HFFc6 (cell line): ENCODE results near the gene VWA1. TPM values are rescaled to one million over a fixed set of nuclear protein-coding genes. Genes with fewer than 3 reads are reported as not detected.
"Not testable (repeated sequence)": the region's sequence is repeated elsewhere in the genome, so short reads cannot be mapped to it uniquely, and the experiment has no call there.

Experiments used
- DNase-seq: peaks from one replicate; pipeline ENCODE4 v3.0.0-alpha.2; 2018
- H3K27ac Mint-ChIP-seq: 2 replicates; pipeline ENCODE4 v1.8.0; 2020; ENCODE audit warnings: mild to moderate bottlenecking, mixed read lengths
- H3K27me3 Mint-ChIP-seq: 2 replicates; pipeline ENCODE4 v1.8.0; 2021; ENCODE audit warnings: mild to moderate bottlenecking, moderate library complexity, mixed read lengths; ENCODE audit not compliant: insufficient read depth
- H3K36me3 Mint-ChIP-seq: 2 replicates; pipeline ENCODE4 v1.8.0; 2021; ENCODE audit warnings: low read depth, mixed read lengths
- H3K4me1 Mint-ChIP-seq: 2 replicates; pipeline ENCODE4 v1.8.0; 2020; ENCODE audit warnings: low read depth, mixed read lengths
- H3K4me3 Mint-ChIP-seq: 2 replicates; pipeline ENCODE4 v1.8.0; 2020; ENCODE audit warnings: mild to moderate bottlenecking, moderate library complexity, mixed read lengths
- H3K9me3 Mint-ChIP-seq: 2 replicates; pipeline ENCODE4 v1.8.0; 2020; ENCODE audit warnings: mild to moderate bottlenecking, mixed read lengths
- total RNA-seq, 6 experiments: library from RNA; stranded (reverse); fragmentation: NEBNext Ultra II Directional; extraction: Animal tissue kit (Norgen Biotek cat#: 25700); gene quantifications; 2 replicates in 1 of 6; 3 replicates in 5 of 6; pipeline ENCODE4 v1.2.3, GENCODE V29; 2021
- TF ChIP-seq, protein P1 (sequence below): fragments of 200-600 bp; sonication (generic); IDR thresholded peaks from 2 replicates; pipeline ENCODE4 v1.5.0; 2021; ENCODE audit warnings: antibody characterized with exemption, mild to moderate bottlenecking

The VWA1 gene
- total RNA-seq, 6 experiments from 2014 or later = 0.12 to 0.33 (median 0.24) TPM; not detected in 1

DNA sequence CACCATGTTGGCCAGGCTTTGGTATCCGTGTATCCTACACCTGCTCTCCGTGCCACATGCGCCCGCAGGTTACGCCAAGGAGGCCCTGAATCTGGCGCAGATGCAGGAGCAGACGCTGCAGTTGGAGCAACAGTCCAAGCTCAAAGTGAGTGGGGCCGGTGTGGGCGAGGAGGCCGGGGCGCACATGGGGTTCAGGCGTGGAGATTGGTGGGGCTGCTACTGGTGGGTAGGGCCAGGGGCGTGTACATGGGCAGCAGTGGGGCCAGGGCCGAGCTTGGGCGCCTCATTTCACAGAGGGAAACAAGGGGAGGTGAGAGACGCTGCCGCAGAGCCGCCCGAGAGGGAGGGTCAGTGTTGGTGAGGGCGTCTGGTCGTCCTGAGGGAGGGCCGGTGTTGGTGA, 41.7 kb downstream of the VWA1 start:
- no peak for DNase-seq
- TF ChIP-seq, protein P1, sequence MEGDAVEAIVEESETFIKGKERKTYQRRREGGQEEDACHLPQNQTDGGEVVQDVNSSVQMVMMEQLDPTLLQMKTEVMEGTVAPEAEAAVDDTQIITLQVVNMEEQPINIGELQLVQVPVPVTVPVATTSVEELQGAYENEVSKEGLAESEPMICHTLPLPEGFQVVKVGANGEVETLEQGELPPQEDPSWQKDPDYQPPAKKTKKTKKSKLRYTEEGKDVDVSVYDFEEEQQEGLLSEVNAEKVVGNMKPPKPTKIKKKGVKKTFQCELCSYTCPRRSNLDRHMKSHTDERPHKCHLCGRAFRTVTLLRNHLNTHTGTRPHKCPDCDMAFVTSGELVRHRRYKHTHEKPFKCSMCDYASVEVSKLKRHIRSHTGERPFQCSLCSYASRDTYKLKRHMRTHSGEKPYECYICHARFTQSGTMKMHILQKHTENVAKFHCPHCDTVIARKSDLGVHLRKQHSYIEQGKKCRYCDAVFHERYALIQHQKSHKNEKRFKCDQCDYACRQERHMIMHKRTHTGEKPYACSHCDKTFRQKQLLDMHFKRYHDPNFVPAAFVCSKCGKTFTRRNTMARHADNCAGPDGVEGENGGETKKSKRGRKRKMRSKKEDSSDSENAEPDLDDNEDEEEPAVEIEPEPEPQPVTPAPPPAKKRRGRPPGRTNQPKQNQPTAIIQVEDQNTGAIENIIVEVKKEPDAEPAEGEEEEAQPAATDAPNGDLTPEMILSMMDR = no peak
- Mint-ChIP-seq H3K27ac (no peak overlapping the region), H3K4me1 (no peaks in the 10 kb centered on the region), H3K27me3 (no peaks in the 10 kb centered on the region), H3K4me3 (no peak overlapping the region), H3K9me3 (no peaks in the 10 kb centered on the region; the same call in 1 of the 2 replicates), H3K36me3 (peaks cover 10% of the 10 kb centered on the region)

DNA sequence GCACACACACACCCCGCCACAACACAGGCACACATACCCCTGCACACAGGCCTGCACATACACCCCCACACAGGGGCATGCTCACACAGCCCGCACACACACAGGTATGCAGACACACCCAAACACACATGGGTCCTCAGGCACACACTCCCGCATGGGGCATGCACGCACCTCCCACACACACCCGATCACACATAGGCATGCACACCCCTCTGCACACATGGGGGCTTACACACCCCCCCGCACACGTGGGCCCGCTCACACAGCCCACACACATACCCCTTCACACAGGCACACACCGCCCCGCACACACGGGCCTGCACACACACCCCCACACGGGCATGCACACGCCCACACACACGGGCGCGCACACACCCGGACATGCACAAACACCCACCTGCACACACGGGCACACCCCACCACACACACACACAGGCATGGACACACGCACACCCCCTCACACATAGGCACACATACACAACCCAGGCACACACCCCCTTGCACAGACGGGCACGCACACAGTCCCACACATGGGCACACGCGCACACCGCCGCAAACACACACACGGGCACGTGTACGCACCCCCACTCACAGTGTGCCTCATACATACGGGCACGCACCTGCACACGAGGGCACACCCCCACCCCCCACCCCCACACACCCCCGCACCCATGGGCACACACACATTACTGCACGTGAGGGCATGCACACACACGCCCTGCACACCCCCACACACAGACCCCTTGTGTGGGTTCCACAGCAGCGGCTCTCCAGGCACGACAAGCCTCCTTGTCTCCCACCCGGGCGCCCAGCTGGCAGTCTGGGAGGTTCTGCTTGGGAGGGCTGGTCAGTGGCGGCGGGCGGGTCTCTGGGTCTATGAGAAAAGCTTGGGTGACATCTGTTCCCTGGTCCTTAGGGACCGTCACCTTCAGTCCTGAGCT, 44.3 kb downstream of the VWA1 start:
- Mint-ChIP-seq H3K27me3 (no peaks in the 10 kb centered on the region; the same call in 1 of the 2 replicates), H3K4me3 (no peak overlapping the region; the same call in 1 of the 2 replicates), H3K9me3 (no peaks in the 10 kb centered on the region; the same call in 1 of the 2 replicates), H3K36me3 (peaks cover 10% of the 10 kb centered on the region), H3K27ac (no peak overlapping the region), H3K4me1 (no peaks in the 10 kb centered on the region)
- DNase-seq = no peak
- TF ChIP-seq, protein P1 = no peak

DNA sequence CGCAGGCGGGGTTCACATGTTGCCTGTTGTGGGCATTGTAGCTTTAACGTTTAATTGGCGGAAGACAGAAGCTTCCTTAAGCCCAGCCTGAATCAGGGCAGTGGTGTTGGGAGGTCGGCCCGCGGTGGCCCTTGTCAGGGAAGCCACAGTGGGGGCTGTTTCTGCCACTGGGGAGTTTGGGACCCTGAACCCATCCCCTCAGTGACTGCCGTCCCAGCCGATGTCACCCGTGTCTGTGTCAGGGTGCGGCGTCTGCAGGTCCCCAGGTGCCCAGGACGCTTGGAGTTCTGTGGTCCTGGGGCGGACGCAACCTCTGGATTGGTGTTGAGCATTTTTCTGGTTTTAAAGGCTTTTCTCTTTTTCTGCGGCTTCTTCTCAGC, 45.0 kb downstream of the VWA1 start:
- not testable (repeated sequence) for H3K4me3 Mint-ChIP-seq, H3K4me1 Mint-ChIP-seq, H3K9me3 Mint-ChIP-seq, DNase-seq, H3K27ac Mint-ChIP-seq, H3K27me3 Mint-ChIP-seq
- H3K36me3 Mint-ChIP-seq = peaks cover 10% of the 10 kb centered on the region

GRCh38 chr1:1481811-1482210, 46.3 kb downstream of the VWA1 start:
- peaks cover 10% of the 10 kb centered on the region for H3K36me3 Mint-ChIP-seq

GRCh38 chr1:1482856-1483255, 47.4 kb downstream of the VWA1 start:
- TF ChIP-seq, protein P1 = no peak
- Mint-ChIP-seq H3K9me3 (no peaks in the 10 kb centered on the region; the same call in 1 of the 2 replicates), H3K4me3 (no peak overlapping the region), H3K27me3 (peaks cover 2% of the 10 kb centered on the region; the same call in 1 of the 2 replicates), H3K36me3 (peaks cover 10% of the 10 kb centered on the region), H3K4me1 (no peaks in the 10 kb centered on the region), H3K27ac (no peak overlapping the region)
- no peak for DNase-seq

More at GRCh38 chr1:1481811-1482210, 46.3 kb downstream of the VWA1 start:
- H3K27ac Mint-ChIP-seq, H3K4me1 Mint-ChIP-seq, H3K4me3 Mint-ChIP-seq, H3K27me3 Mint-ChIP-seq, H3K9me3 Mint-ChIP-seq, DNase-seq: not testable (repeated sequence)

DNA sequence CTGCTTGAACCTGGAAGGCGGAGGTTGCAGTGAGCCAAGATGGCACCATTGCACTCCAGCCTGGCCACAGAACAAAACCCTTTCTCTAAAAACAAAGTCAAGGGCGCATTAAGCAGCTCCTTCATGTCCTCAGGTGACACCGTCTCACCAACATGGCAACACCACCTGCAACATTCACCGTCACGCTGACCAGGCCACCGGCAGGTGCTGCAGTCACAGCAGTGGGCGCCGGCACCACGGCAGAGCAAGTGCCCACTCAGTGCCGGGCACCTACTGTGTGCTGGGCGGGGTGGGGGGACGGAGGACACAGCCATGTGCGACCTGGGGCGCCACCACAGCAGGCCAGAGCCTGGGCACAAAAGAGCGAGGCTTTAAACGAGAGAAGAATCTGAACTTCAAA, 48.2 kb downstream of the VWA1 start:
- H3K27ac Mint-ChIP-seq = no peak overlapping the region
- TF ChIP-seq, protein P1 = no peak
- H3K36me3 Mint-ChIP-seq = peaks cover 10% of the 10 kb centered on the region
- no peaks in the 10 kb centered on the region; the same call in 1 of the 2 replicates for H3K9me3 Mint-ChIP-seq
- no peaks in the 10 kb centered on the region for H3K4me1 Mint-ChIP-seq
- H3K4me3 Mint-ChIP-seq = no peak overlapping the region
- no peak for DNase-seq
- H3K27me3 Mint-ChIP-seq = peaks cover 2% of the 10 kb centered on the region; the same call in 1 of the 2 replicates

- not testable (repeated sequence) for DNase-seq, H3K27ac Mint-ChIP-seq, H3K27me3 Mint-ChIP-seq, H3K4me1 Mint-ChIP-seq, H3K9me3 Mint-ChIP-seq, H3K4me3 Mint-ChIP-seq, H3K36me3 Mint-ChIP-seq
Measured at GRCh38 chr1:1484976-1485750, 49.7 kb downstream of the VWA1 start.

DNA sequence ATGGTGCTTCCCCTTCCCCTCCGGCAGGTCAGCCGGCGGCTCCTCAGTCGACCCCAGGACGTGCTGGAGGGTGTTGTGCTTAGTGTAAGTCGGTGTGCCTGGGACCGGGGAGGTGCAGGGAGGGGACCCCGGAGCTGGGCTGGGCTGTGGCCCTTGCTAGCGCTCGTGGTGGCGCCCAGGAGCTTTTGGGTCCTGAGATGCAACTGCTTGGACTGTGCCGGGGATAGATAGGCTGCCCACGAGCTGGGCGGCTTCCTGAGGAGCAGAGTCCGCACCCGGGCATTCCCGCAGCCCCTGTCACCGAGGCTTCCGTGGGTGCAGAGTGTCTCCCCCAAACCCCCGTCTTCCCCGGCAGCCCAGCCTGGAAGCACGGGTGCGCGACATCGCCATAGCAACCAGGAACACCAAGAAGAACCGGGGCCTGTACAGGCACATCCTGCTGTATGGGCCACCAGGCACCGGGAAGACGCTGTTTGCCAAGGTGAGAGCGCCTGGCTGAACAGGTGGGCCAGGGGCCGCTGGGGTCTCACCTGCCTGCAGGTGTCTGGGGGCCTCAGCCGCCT, 50.3 kb downstream of the VWA1 start:
- DNase-seq, H3K4me1 Mint-ChIP-seq, H3K27me3 Mint-ChIP-seq, H3K27ac Mint-ChIP-seq, H3K9me3 Mint-ChIP-seq, H3K4me3 Mint-ChIP-seq: not testable (repeated sequence)
- peaks cover 13% of the 10 kb centered on the region for H3K36me3 Mint-ChIP-seq
